GM21825 (cell line): ENCODE data around the gene GOLGA8O.
"Not testable (repeated sequence)": the region's sequence is repeated elsewhere in the genome, so short reads cannot be mapped to it uniquely, and the experiment has no call there.

Experiments used
- ATAC-seq: cut with Tn5 transposase; IDR thresholded peaks from one replicate; pipeline ENCODE4 v1.9.1; 2021; ENCODE audit warnings: mild to moderate bottlenecking, moderate library complexity; ENCODE audit not compliant: unreplicated experiment

GOLGA8O gene

GRCh38 chr15:32455534-32455933 lies at the start of gene GOLGA8O:
Gene GOLGA8O, minus strand, starts transcription at chr15:32455634. Its CDS starts 98 bp downstream, at chr15:32455536.
- not testable (repeated sequence) for ATAC-seq

- ATAC-seq = not testable (repeated sequence)
These were observed 48.8 kb upstream of the GOLGA8O start for GRCh38 chr15:32504152-32504811.

- ATAC-seq = not testable (repeated sequence)
These were observed 47.5 kb upstream of the GOLGA8O start for GRCh38 chr15:32502946-32503345.

DNA sequence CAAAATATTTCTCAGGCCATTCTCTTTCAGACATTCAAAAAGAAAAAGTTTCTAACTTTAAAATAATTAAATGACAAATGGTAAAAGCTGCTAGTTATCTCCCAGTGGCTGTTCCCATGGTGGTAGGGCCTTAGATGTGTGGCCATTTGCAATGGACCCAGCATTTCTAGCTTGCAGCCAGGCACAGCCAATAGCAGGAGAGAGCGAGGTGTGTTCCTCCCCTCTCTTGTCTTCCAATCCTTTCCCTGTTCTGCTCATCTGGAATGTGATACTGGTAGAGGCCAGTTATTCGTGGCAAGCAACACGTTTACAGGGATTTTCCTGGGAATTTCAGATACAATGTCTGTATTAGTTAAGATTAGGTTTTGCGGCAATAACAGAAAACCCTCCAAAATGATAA lies 37.3 kb upstream of the GOLGA8O start:
- ATAC-seq = not testable (repeated sequence)

DNA sequence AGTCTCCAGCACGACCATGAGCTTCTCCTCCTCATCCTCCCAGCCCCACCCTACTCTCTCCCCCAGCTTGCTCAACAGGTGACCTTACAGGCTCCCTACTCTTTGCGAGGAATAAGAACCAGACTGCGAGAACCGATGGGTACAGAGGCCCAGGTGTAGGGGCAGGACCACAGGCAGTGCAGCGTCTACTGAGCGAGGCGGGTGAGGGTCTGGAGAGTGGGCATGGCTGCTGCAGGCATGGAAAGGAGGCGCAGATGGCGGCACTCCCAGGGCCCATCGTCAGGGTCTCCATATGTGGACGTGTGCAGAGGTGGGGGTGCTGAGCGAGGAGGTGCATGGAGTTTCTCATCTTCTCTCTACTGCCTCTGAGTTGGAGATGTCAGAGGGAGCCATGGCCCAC lies 31.0 kb upstream of the GOLGA8O start:
- ATAC-seq = not testable (repeated sequence)

DNA sequence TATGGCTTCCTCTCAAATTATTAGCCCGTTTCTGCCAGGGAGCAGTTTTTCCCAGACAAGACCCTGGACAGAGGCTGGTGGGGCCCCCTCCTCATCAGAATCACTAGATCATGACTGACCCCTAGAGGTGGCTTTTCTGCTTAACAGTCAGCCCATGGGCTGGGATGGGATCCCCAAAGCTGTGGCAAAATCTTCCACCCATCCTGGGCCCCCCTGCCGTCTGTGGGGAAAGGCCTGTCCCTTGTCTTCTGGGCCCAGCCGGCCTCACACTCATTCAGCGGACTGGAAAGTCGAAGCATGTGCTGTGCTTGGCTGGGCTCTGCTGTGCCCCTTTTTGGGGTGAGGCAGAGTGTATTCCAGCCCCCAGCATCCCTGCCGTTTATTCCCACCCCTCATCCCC lies 27.9 kb upstream of the GOLGA8O start:
- not testable (repeated sequence) for ATAC-seq

DNA sequence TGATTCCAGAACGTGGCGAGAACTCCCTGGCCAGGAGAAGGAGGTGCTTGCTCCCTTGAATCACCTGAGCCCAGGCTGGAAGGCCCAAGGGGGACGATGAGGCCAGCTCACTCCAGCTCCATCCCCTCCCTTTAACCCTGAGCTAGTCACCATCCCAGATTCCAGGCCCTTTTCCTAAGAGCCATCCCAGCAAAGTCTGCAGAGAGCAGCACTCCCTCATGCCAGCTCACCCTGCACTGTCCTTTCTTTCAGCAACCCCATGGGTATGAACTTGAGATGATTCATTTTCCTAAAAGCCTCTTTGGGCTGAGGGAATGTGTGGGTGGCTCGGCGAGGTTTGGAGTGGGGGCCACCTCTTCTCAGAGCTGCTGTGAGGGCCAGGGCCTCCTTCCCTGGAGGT lies 26.2 kb upstream of the GOLGA8O start:
- ATAC-seq = not testable (repeated sequence)

- not testable (repeated sequence) for ATAC-seq
These were observed 12.6 kb upstream of the GOLGA8O start for GRCh38 chr15:32468076-32468475.

DNA sequence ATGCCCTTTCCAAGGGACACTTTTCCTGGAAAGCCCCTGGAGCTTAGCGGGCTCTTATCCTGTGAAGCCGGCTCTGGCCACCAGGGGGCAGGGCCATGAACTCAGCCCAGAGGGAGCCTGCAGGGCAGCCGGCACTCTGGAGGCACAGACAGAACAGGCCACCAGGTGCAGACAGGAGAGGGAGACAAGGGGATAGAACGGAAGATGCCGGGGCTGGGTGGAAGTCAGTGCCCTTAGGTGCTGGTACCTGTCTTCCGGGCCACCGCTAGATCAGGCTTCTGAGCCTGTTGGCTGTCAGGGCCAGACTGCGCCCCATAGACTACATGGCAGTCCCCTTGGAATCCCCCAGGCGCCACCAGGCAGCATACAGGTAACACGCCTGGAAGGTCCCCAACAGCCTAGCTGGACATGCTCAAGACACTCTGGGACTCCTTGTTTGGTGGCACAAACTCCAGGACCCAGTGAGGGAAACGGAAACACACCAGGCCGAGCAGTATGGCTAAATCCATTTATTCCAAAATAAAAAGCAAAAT lies 14.9 kb downstream of the GOLGA8O start:
- ATAC-seq = not testable (repeated sequence)

DNA sequence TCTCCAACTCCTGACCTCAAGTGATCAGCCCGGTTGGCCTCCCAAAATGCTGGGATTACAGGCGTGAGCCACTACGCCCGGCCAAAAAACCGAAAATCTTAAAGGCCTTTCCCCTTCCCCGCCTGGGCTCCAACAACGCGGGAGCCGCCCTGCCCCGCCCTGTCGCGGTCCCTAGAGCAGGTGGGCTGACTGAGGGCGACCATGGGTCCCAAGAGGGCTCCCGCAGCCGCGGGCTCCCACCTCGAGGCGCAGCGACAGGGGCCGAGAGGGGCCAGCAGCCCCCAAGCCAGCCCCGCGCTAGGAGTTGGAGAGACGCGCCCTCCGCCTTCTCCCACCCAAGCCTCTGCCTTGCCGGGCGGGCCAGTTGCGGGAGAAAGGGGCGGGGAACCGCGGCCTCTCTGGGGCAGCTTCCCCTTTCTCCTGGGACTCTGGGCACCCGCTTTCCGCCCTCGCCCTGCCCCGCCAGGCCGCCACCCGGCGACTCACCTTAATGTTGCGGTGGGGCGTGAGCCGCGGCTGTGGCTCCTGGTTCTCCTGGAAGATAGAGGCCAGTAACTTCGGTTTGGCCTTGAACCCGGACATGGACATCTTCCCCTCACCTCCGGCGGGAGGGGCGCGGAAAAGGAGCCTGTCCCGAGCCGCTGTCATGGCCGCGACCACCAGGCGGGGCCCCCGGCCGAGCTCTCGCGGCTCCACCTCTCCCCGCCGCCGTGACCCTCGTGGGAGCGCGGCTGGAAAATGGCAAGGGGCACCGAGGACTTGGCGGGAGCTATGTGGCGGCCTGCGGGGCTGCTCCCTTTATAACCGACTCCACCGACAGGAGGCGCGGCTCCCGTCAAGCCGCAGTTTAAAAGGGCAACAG lies 21.1 kb downstream of the GOLGA8O start:
- not testable (repeated sequence) for ATAC-seq

DNA sequence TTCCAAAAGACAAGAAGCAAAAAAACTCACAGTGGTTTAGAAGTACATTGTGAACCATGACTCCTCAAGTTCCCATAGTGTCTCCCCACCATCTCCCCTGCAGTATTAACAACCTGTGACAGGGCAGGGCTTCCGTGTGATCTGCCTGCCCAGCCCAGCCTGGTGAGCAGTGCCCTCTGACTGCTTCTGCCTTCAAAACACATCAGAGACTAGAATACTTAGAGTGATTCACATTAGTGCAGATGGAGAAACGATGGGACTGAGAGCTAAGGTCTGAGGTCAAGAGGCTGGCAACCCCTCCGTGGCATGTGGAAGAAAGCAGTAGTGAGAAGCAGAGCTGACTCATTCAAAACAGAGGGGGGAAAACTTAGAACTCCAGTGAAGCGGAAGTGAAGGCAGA lies 27.8 kb downstream of the GOLGA8O start:
- ATAC-seq = not testable (repeated sequence)

DNA sequence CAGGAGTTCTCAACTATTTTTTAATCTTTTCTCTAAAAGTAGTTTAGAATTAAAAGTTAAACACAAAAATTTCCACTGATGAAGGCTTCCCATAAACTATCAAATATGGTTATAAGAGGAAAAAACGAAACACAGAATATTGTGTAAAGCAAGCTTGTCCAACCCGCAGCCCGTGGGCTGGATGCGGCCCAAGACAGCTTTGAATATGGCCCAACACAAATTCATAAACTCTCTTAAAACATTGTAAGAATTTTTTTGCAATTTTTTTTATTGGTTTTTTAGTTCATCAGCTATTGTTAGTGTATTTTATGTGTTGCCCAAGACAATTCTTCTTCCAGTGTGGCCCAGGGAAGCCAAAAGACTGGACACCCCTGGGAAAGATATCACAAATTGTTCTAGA lies 28.9 kb downstream of the GOLGA8O start:
- ATAC-seq = not testable (repeated sequence)

DNA sequence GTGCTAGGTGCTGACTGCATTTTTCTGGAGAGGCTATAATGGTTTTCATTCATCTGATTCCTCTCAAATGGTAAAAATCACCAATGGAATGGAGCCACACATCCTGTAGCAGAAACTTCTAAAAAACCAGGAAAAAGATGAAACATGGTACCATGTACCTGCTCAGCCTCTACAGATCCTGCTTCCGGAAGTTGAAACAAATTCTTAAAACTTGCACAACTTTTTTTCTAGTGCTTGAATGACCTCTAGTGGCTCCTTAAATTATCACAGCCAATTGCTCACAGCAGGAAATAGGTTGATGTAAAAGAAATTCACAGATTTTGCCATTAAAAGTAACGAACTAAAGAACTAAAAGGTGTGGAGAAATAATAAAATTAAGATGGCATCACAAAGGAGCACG lies 47.5 kb downstream of the GOLGA8O start:
- ATAC-seq = not testable (repeated sequence)

DNA sequence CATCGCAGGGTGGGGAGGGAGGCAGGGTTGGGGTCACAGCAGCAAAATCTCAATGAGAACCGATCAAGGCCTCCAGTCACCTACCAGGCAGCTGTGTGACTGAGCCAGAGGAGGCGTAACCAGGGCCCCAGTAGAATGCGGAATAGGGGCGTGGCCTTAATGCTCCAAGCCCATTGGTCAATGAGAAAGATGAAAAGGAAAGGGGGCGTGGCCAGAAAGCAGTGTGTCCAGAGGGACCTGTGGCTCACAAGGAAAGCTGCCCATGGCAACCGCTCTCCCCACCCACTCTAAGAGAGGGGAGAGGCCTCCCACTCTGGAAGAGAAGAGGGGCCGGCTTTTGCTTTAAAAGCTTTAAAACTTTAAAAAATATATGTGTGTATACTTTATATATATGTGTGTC lies 52.2 kb downstream of the GOLGA8O start, which contains the start of gene GOLGA8K:
Gene GOLGA8K (minus strand): TSS at position 101 of the 400 bp plus-strand sequence. CDS start 98 bp downstream, at position 3.
- not testable (repeated sequence) for ATAC-seq

GRCh38 chr15:32396522-32396921 lies 58.9 kb downstream of the GOLGA8O start:
- not testable (repeated sequence) for ATAC-seq
